Neuronal stem cell (in vitro differentiated cells): Measurements from ENCODE around the gene PAFAH1B1.

Source experiments
- DNase-seq: peaks from one replicate; pipeline ENCODE4 v3.0.0-alpha.2; 2013; ENCODE audit warnings: low spot score
- H2AFZ ChIP-seq: one replicate; pipeline ENCODE4 v1.6.1; 2013; ENCODE audit warnings: mild to moderate bottlenecking, low read length, inconsistent platforms
- H2AK5ac ChIP-seq: 2 replicates; pipeline ENCODE4 v1.6.1; 2013; ENCODE audit warnings: low read depth, mild to moderate bottlenecking, inconsistent platforms, low read length, moderate library complexity, mixed read lengths
- H2BK120ac ChIP-seq: 2 replicates; pipeline ENCODE4 v1.6.1; 2013; ENCODE audit warnings: low read depth, mild to moderate bottlenecking, inconsistent platforms, low read length, moderate library complexity, mixed read lengths
- H2BK12ac ChIP-seq: one replicate; pipeline ENCODE4 v1.6.1; 2013; ENCODE audit warnings: low read length, inconsistent platforms
- H2BK15ac ChIP-seq: 2 replicates; pipeline ENCODE4 v1.6.1; 2013; ENCODE audit warnings: mild to moderate bottlenecking, low read length, inconsistent platforms, mixed read lengths
- H2BK5ac ChIP-seq: one replicate; pipeline ENCODE4 v1.6.1; 2013; ENCODE audit warnings: inconsistent platforms, mild to moderate bottlenecking, low read length, moderate library complexity
- H3K14ac ChIP-seq: one replicate; pipeline ENCODE4 v1.6.1; 2013; ENCODE audit warnings: low read length, inconsistent platforms
- H3K18ac ChIP-seq: 2 replicates; pipeline ENCODE4 v1.6.1; 2013; ENCODE audit warnings: low read length, inconsistent platforms
- H3K23ac ChIP-seq: 2 replicates; pipeline ENCODE4 v1.6.1; 2013; ENCODE audit warnings: low read depth, mild to moderate bottlenecking, mixed read lengths, low read length, inconsistent platforms; ENCODE audit not compliant: poor library complexity
- H3K27ac ChIP-seq: replicated peaks from 3 replicates; pipeline ENCODE4 v1.5.1; 2013; ENCODE audit warnings: low read length, inconsistent platforms
- H3K27me3 ChIP-seq, 3 experiments: 2 replicates each; pipeline ENCODE4 v1.6.1; 2013; ENCODE audit warnings: low read length in 3 of 3, mild to moderate bottlenecking in 2 of 3, inconsistent platforms in 1 of 3, low read depth in 1 of 3, mixed read lengths in 1 of 3, moderate library complexity in 1 of 3; ENCODE audit not compliant: control insufficient read depth in 3 of 3, insufficient read depth in 3 of 3
- H3K36me3 ChIP-seq, 2 donors: replicated peaks in 1 of 2; 2 replicates each; pipeline ENCODE4 v1.6.1; 2013; ENCODE audit warnings: low read length in 2 of 2; ENCODE audit not compliant: control insufficient read depth in 2 of 2, insufficient read depth in 2 of 2
- H3K4ac ChIP-seq: 2 replicates; pipeline ENCODE4 v1.6.1; 2013; ENCODE audit warnings: inconsistent platforms, mild to moderate bottlenecking, low read length, moderate library complexity
- H3K4me1 ChIP-seq, 2 donors: 1 replicate in 1 of 2; 2 replicates in 1 of 2; pipeline ENCODE4 v1.6.1; 2013; ENCODE audit warnings: low read length in 2 of 2, low read depth in 1 of 2; ENCODE audit not compliant: control insufficient read depth in 2 of 2, insufficient read depth in 1 of 2
- H3K4me2 ChIP-seq: one replicate; pipeline ENCODE4 v1.6.1; 2013; ENCODE audit warnings: mild to moderate bottlenecking, low read length, inconsistent platforms; ENCODE audit not compliant: insufficient read depth, poor library complexity, severe bottlenecking
- H3K4me3 ChIP-seq, 2 donors: 2 replicates each; pipeline ENCODE4 v1.5.1; 2013; ENCODE audit warnings: low read length in 2 of 2, mild to moderate bottlenecking in 2 of 2, inconsistent platforms in 1 of 2, moderate library complexity in 1 of 2
- H3K79me1 ChIP-seq: one replicate; pipeline ENCODE4 v1.6.1; 2013; ENCODE audit warnings: low read depth, mild to moderate bottlenecking, inconsistent platforms, low read length, moderate library complexity
- H3K9ac ChIP-seq: one replicate; pipeline ENCODE4 v1.6.1; 2013; ENCODE audit warnings: mild to moderate bottlenecking, low read depth, low read length, inconsistent platforms; ENCODE audit not compliant: poor library complexity
- H3K9me3 ChIP-seq, 2 donors: replicated peaks in 1 of 2; 2 replicates each; pipeline versions ENCODE3 to v1.6.1; 2013; ENCODE audit warnings: low read length in 2 of 2, mild to moderate bottlenecking in 2 of 2, inconsistent platforms in 1 of 2, low read depth in 1 of 2, mixed read lengths in 1 of 2, moderate library complexity in 1 of 2; ENCODE audit not compliant: control insufficient read depth in 2 of 2, insufficient read depth in 1 of 2
- H4K8ac ChIP-seq: one replicate; pipeline ENCODE4 v1.6.1; 2013; ENCODE audit warnings: low read depth, mild to moderate bottlenecking, inconsistent platforms, low read length, moderate library complexity
- H4K91ac ChIP-seq: one replicate; pipeline ENCODE4 v1.6.1; 2013; ENCODE audit warnings: low read length, low read depth, mild to moderate bottlenecking, inconsistent platforms; ENCODE audit not compliant: poor library complexity
- WGBS, 2 donors: extraction: QIAGEN DNeasy Blood & Tissue Kit; methylation state at CpG; one replicate each; pipeline ENCODE4 v1.1.7; 2013; ENCODE audit warnings: missing lambda C conversion rate in 2 of 2, mixed read lengths in 1 of 2; ENCODE audit not compliant: insufficient read length in 2 of 2, insufficient replicate concordance in 1 of 2; ENCODE audit errors: extremely low coverage in 2 of 2; 5-methylcytosine and 5-hydroxymethylcytosine counted together

Gene PAFAH1B1

GRCh38 chr17:2612630-2613029, 19.2 kb downstream of the PAFAH1B1 start:
- Histone ChIP-seq H2AFZ (no peak overlapping the region), H4K91ac (no peak overlapping the region), H3K27me3 (no peaks in the 10 kb centered on the region), H2BK12ac (no peak overlapping the region), H3K9ac (no peak overlapping the region), H3K18ac (no peak overlapping the region), H3K9me3 (no peaks in the 10 kb centered on the region), H2BK5ac (no peak overlapping the region), H2BK15ac (no peak overlapping the region), H3K4me1 (no peaks in the 10 kb centered on the region), H3K4me2 (no peak overlapping the region), H3K36me3 (peaks cover 8 to 46% of the 10 kb centered on the region in 2 donors), H4K8ac (no peak overlapping the region), H3K4ac (no peak overlapping the region), H3K14ac (no peak overlapping the region), H3K4me3 (no peak overlapping the region), H2BK120ac (no peak overlapping the region), H3K27ac (no peak overlapping the region), H3K79me1 (peaks cover 14% of the 10 kb centered on the region), H2AK5ac (no peak overlapping the region), H3K23ac (no peak overlapping the region)
- DNase-seq, result no peak
- no CpG with 5 or more reads among the region's 7 CpGs for WGBS, 2 donors

- Histone ChIP-seq H3K14ac (peak overlapping the region; percentile 89), H3K23ac (peak overlapping the region; percentile 65), H3K9me3 (no peaks in the 10 kb centered on the region), H4K8ac (no peak overlapping the region), H3K4me3 (no peak overlapping the region), H3K27me3 (no peaks in the 10 kb centered on the region), H2AK5ac (no peak overlapping the region), H3K4ac (no peak overlapping the region), H3K27ac (no peak overlapping the region), H3K9ac (no peak overlapping the region), H3K18ac (peak overlapping the region; percentile 83), H4K91ac (no peak overlapping the region), H2BK15ac (no peak overlapping the region), H3K36me3 (peaks cover 8 to 47% of the 10 kb centered on the region in 2 donors), H2AFZ (no peak overlapping the region), H3K79me1 (peaks cover 11% of the 10 kb centered on the region), H2BK5ac (peak overlapping the region; percentile 94), H2BK120ac (no peak overlapping the region), H3K4me1 (no peaks in the 10 kb centered on the region), H3K4me2 (no peak overlapping the region), H2BK12ac (no peak overlapping the region)
- no peak for DNase-seq
- no CpG with 5 or more reads among the region's 17 CpGs for whole genome bisulfite sequencing, 2 donors
Measured at GRCh38 chr17:2613089-2613808, 19.8 kb downstream of the PAFAH1B1 start.

DNA sequence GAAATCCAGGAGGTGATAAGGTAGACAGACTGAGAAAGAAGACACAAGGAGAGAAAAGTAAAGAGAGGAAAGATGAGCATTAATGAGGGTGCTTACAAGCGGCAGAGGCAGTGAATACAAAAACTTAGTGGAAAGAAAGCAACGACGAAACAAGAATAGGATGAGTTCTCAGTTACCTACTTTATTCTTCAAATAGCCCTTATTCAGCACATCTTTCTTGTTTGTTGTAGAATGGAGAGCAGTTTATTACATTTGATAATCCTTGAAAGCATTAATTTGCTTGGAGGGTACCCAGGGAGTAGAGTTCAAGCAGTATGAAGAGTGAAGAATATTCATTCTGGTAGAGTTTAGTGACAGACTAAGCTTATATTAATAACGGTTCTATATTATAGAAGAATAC, 22.4 kb downstream of the PAFAH1B1 start:
- no CpG with 5 or more reads among the region's 4 CpGs for WGBS, 2 donors
- Histone ChIP-seq H3K14ac (no peak overlapping the region), H3K4me2 (no peak overlapping the region), H3K27me3 (no peaks in the 10 kb centered on the region), H3K79me1 (peaks cover 11% of the 10 kb centered on the region), H3K4ac (no peak overlapping the region), H3K4me3 (no peak overlapping the region), H2AK5ac (no peak overlapping the region), H2BK12ac (no peak overlapping the region), H4K91ac (no peak overlapping the region), H3K27ac (no peak overlapping the region), H3K9me3 (peaks cover 0 to 8% of the 10 kb centered on the region in 2 donors), H3K9ac (no peak overlapping the region), H4K8ac (no peak overlapping the region), H2BK120ac (no peak overlapping the region), H2BK5ac (no peak overlapping the region), H2AFZ (no peak overlapping the region), H3K36me3 (peaks cover 8 to 59% of the 10 kb centered on the region in 2 donors), H3K23ac (no peak overlapping the region), H3K18ac (no peak overlapping the region), H3K4me1 (no peaks in the 10 kb centered on the region), H2BK15ac (no peak overlapping the region)
- no peak for DNase-seq

DNA sequence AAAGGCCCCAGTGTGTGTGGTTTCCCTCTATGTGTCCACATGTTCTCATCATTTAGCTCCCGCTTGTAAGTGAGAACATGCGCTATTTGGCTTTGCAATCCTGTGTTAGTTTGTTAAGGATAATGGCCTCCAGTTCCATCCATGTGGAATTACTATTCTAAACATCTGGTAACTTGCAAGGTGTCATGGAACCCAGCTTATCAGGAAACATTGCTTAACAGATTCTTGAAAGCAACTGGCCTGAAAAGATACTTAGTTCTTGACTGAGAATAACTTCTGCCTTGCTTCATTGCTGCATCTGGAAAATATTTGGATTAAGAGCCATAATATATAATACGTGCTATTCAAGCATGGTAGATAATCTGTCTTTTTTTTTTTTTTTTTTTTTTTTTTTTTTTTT, 27.8 kb downstream of the PAFAH1B1 start:
- H4K8ac ChIP-seq, result no peak overlapping the region
- no peak overlapping the region for H3K4me2 ChIP-seq
- H3K9me3 ChIP-seq, result peaks cover 6 to 40% of the 10 kb centered on the region in 2 donors
- no peak overlapping the region for H3K9ac ChIP-seq
- no peak overlapping the region for H2AK5ac ChIP-seq
- H3K18ac ChIP-seq, result no peak overlapping the region
- H3K36me3 ChIP-seq, result peaks cover 14 to 69% of the 10 kb centered on the region in 2 donors
- no peak overlapping the region for H2AFZ ChIP-seq
- DNase-seq, result no peak
- no peak overlapping the region for H2BK5ac ChIP-seq
- no peak overlapping the region for H3K27ac ChIP-seq
- no peak overlapping the region for H3K4ac ChIP-seq
- no peak overlapping the region for H2BK15ac ChIP-seq
- H3K23ac ChIP-seq, result no peak overlapping the region
- no peaks in the 10 kb centered on the region for H3K27me3 ChIP-seq
- H4K91ac ChIP-seq, result no peak overlapping the region
- WGBS, 2 donors, result no CpG with 5 or more reads among the region's 3 CpGs
- peaks cover 12% of the 10 kb centered on the region for H3K79me1 ChIP-seq
- no peak overlapping the region for H2BK12ac ChIP-seq
- H2BK120ac ChIP-seq, result no peak overlapping the region
- no peak overlapping the region for H3K4me3 ChIP-seq
- H3K4me1 ChIP-seq, result peaks cover 0 to 2% of the 10 kb centered on the region in 2 donors
- no peak overlapping the region for H3K14ac ChIP-seq
